Heart left ventricle (tissue), 16 donors: Measurements from ENCODE around the gene RTTN. TPM values are rescaled to one million over a fixed set of nuclear protein-coding genes. Genes with fewer than 3 reads are reported as not detected.

ENCODE experiments used
- ATAC-seq, 4 donors: fragments of 200-7000 bp; cut with Tn5 transposase; one replicate each; pipeline ENCODE4 v1.9.1; 2020 to 2022; ENCODE audit warnings: moderate library complexity in 4 of 4, mild to moderate bottlenecking in 3 of 4, moderate number of reproducible peaks in 1 of 4
- DNase-seq, 5 donors: peaks; one replicate each; pipeline ENCODE4 v3.0.0-alpha.2; 2020
- H3K27ac ChIP-seq, 12 donors: fragments of 200-600 bp; sonication (generic) in 4 of 12; one replicate each; pipeline versions ENCODE4 v1.5.0 to v1.8.0; 2016 to 2022; ENCODE audit warnings: mild to moderate bottlenecking in 2 of 12
- H3K27me3 ChIP-seq, 9 donors: fragments of 200-600 bp; sonication (generic) in 2 of 9; one replicate each; pipeline versions ENCODE4 v1.5.1 to v1.8.0; 2016 to 2022; ENCODE audit warnings: mild to moderate bottlenecking in 3 of 9
- H3K36me3 ChIP-seq, 9 donors: fragments of 200-600 bp; sonication (generic) in 2 of 9; one replicate each; pipeline versions ENCODE4 v1.5.0 to v1.8.0; 2018 to 2022; ENCODE audit warnings: mild to moderate bottlenecking in 2 of 9
- H3K4me1 ChIP-seq, 12 donors: fragments of 200-600 bp; sonication (generic) in 4 of 12; one replicate each; pipeline versions ENCODE4 v1.5.0 to v1.8.0; 2016 to 2022; ENCODE audit warnings: mild to moderate bottlenecking in 3 of 12
- H3K4me3 ChIP-seq, 12 donors: fragments of 200-600 bp; sonication (generic) in 4 of 12; one replicate each; pipeline versions ENCODE4 v1.5.0 to v1.8.0; 2017 to 2022; ENCODE audit warnings: mild to moderate bottlenecking in 9 of 12, moderate library complexity in 4 of 12
- H3K9me3 ChIP-seq, 12 donors: fragments of 200-600 bp; sonication (generic) in 4 of 12; one replicate each; pipeline versions ENCODE4 v1.5.0 to v1.8.0; 2016 to 2022; ENCODE audit warnings: mild to moderate bottlenecking in 1 of 12
- CTCF ChIP-seq, 12 donors: fragments of 200-600 bp; sonication (generic) in 4 of 12; IDR thresholded peaks; one replicate each; pipeline versions ENCODE4 v1.5.0 to v1.8.0; 2018 to 2022; ENCODE audit warnings: antibody characterized with exemption in 12 of 12, mild to moderate bottlenecking in 5 of 12
- POLR2A ChIP-seq, 2 donors: fragments of 450-650 bp; IDR thresholded peaks; one replicate each; pipeline ENCODE4 v1.6.1; 2017; ENCODE audit warnings: antibody characterized with exemption in 2 of 2, mild to moderate bottlenecking in 2 of 2, moderate library complexity in 2 of 2
- WGBS, 4 donors: extraction: QIAGEN DNeasy Blood & Tissue Kit in 2 of 4; methylation state at CpG; one replicate each; pipeline versions ENCODE4 v1.1.5 to v1.1.7; 2013 to 2018; 5-methylcytosine and 5-hydroxymethylcytosine counted together
- intact Hi-C, 10 donors: fragments of 100-400 bp; cut with DNase I; formaldehyde crosslinking; loops; one replicate each; pipeline versions ENCODE4 v1.11.1 to v1.14.2; 2022
- polyA plus RNA-seq, 2 donors: library from polyadenylated mRNA; stranded (reverse); fragments of 200-250 nt; gene quantifications; one replicate each; pipeline ENCODE4 v1.2.3, GENCODE V29; 2013
- total RNA-seq, 9 donors: library from RNA; depleted of rRNA in 2 of 9; stranded (reverse); fragments of >200 nt in 2 of 9; fragmentation: NEBNext Ultra II Directional in 3 of 9; extraction: Animal tissue kit (Norgen Biotek cat#: 25700) in 3 of 9; gene quantifications; one replicate each; pipeline versions ENCODE4 v1.1.0 to v1.2.4, GENCODE V29; 2016 to 2023
- donor health status: ischemic (EF 13 %, LVEDD 7.1; RV severe dilation, severe dysfunction).
- donor health status: healthy with polysubstance abuse.
- donor health status: DM: no; HTN: yes; CAD: no.
- donor health status: DM: no; HTN: no; CAD: no.
- donor health status: ischemic (EF 25% LVEDD 6.9; RV normal size, moderate dysfunction).
- donor health status: ischemic (EF 25% LVEDD 5.7; RV mildly dilated, moderate dysfunction).
- donor health status: healthy.
- donor health status: DM: yes; HTN: yes; CAD: no.
- donor health status: ischemic (EF 35%, LVEDD 5.7; RV mildly dilated, moderate dysfunction).
- donor health status: nonischemic (EF 11% LVEDD 7.7; RV severe dilation, severe dysfunction).
- donor health status: DM: yes; HTN: yes; CAD: no.
- donor health status: PGD.
- donor health status: ischemic (EF 29% LVEDD 5.4; RV normal size, mild dysfunction).
- donor health status: nonischemic (EF 23%, LVEDD 6.1; RV moderate dilation, normal function).

RTTN gene
- total and polyA plus RNA-seq, 11 donors = 5.8 to 14.3 (median 8.1) TPM

DNA sequence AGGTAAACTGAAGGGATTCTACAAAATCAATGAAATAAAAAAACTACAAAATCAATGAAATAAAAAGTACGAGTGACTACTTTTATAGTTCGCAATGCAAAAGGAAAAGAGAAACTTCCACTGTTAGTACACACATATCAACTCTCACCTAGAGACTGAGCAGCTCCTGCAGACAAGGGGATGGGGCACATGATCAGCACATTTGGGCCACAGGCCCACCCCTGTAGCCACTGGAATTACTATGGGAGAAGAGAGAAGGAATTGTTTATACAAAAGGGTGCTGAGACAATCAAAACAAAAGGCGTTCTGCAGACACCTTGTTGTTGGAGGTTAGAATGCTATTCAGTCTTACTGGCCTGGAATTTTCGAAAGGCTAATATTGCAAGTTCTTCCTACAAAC is 223.1 kb downstream of the RTTN start:
- no peak overlapping the region for H3K27ac ChIP-seq
- WGBS, 4 donors = 90 to 96% (median 91%) methylated on average over 4 of the region's 4 CpGs
- intact Hi-C loops = no loop called here
- TF ChIP-seq POLR2A (IDR thresholded peaks at IDR 0.05) (no peak), CTCF (IDR thresholded peaks at IDR 0.05) (no peak)
- H3K36me3 ChIP-seq = peaks cover 0 to 4% (median 0%) of the 10 kb centered on the region in 9 donors
- no peak for ATAC-seq
- no peaks in the 10 kb centered on the region for H3K27me3 ChIP-seq
- DNase-seq = no peak
- H3K4me3 ChIP-seq = no peak overlapping the region
- peaks cover 0 to 8% (median 4%) of the 10 kb centered on the region in 12 donors for H3K9me3 ChIP-seq
- H3K4me1 ChIP-seq = peaks cover 0 to 13% (median 0%) of the 10 kb centered on the region in 12 donors

DNA sequence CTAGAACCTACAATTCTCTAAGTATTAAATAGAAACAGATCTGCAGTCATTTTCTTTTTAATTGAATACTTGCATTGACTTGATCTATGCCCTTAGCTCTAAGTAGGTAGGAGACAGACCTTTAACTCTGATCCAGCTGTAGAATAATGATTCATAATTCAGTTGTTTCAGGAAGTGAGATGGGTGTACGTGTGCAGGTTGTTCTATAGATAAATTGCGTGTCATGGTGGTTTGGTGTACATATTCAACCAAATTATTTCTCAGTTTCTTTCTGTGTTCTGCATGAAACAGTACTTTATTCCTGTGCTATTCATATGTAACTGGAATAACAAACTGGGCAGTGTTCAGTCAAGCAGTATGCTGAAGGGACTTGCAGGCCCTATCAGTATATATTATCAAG is 223.5 kb downstream of the RTTN start:
- 84 to 94% (median 88%) methylated on average over 2 of the region's 2 CpGs for WGBS, 4 donors
- intact Hi-C loops = no loop called here
- peaks cover 0 to 10% (median 7%) of the 10 kb centered on the region in 12 donors for H3K9me3 ChIP-seq
- H3K27ac ChIP-seq = no peak overlapping the region
- H3K36me3 ChIP-seq = peaks cover 0 to 7% (median 0%) of the 10 kb centered on the region in 9 donors
- TF ChIP-seq CTCF (IDR thresholded peaks at IDR 0.05) (no peak), POLR2A (IDR thresholded peaks at IDR 0.05) (no peak)
- no peak overlapping the region for H3K4me3 ChIP-seq
- DNase-seq = no peak
- peaks cover 0 to 13% (median 0%) of the 10 kb centered on the region in 12 donors for H3K4me1 ChIP-seq
- no peaks in the 10 kb centered on the region for H3K27me3 ChIP-seq
- no peak for ATAC-seq

DNA sequence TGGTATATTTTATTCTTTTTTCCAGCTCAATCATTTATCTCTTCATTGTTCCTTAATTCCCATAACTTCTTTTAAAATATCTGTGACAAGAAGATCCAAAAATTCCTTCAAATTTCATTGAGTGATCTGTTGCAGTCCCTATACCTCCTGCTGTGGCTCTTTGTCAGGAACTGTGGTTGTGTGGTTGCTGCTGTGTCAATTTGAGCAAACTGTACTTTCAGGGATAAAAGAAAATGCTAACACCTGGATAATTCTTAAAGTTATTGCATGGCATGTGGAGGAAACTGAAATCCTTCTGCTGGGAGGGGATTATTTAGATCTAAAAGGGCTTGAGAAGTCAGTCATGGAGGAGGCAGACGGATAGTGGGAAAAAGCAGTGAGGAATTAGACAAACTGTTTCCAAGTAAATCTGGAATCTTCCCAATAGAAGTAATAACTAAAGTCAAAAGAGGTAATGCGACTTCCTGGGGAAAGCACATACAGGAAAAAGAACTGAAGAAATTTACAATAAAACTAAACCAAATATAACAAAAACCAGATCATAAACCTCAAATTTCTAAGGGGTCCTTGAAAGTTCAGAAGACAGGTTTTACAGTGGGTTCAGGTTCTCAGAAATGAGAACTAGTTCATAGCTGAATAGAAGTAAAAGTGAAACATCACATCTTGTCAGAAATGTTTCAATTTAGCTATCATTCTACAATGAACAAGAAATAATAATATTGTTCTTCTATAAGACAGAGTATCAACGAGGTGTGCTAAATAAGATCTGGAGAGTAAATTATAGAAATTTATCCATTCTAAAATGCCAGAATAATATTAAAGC is 224.3 kb downstream of the RTTN start:
- Histone ChIP-seq H3K27me3 (no peaks in the 10 kb centered on the region), H3K9me3 (peaks cover 0 to 18% (median 12%) of the 10 kb centered on the region in 12 donors), H3K36me3 (peaks cover 0 to 7% (median 0%) of the 10 kb centered on the region in 9 donors), H3K4me3 (no peak overlapping the region), H3K27ac (no peak overlapping the region), H3K4me1 (peaks cover 0 to 13% (median 0%) of the 10 kb centered on the region in 12 donors)
- DNase-seq (no peak), ATAC-seq (no peak)
- WGBS, 4 donors = 64 to 72% (median 67%) methylated on average over 3 of the region's 3 CpGs
- TF ChIP-seq CTCF (IDR thresholded peaks at IDR 0.05) (no peak), POLR2A (IDR thresholded peaks at IDR 0.05) (no peak)
- intact Hi-C loops = no loop called here

GRCh38 chr18:69980509-69980908 is 225.0 kb downstream of the RTTN start:
- WGBS, 4 donors = 37 to 51% (median 44%) methylated on average over 4 of the region's 4 CpGs
- TF ChIP-seq CTCF (IDR thresholded peaks at IDR 0.05) (no peak), POLR2A (IDR thresholded peaks at IDR 0.05) (no peak)
- peaks cover 0 to 25% (median 12%) of the 10 kb centered on the region in 12 donors for H3K9me3 ChIP-seq
- H3K27ac ChIP-seq = no peak overlapping the region
- ATAC-seq (no peak), DNase-seq (no peak)
- H3K27me3 ChIP-seq = no peaks in the 10 kb centered on the region
- no peak overlapping the region for H3K4me3 ChIP-seq
- H3K4me1 ChIP-seq = peaks cover 0 to 13% (median 0%) of the 10 kb centered on the region in 12 donors
- peaks cover 0 to 7% (median 0%) of the 10 kb centered on the region in 9 donors for H3K36me3 ChIP-seq
- intact Hi-C loops = no loop called here
